SU-DHL-6 (cell line): Measurements from ENCODE around the gene RELN.

Experiments used
- H2AFZ ChIP-seq: fragments of 200-600 bp; sonication (generic); 2 replicates; pipeline ENCODE4 v1.6.1; 2014; ENCODE audit warnings: low read depth, mild to moderate bottlenecking, moderate library complexity, mixed read lengths, antibody characterized with exemption, low read length; ENCODE audit not compliant: severe bottlenecking
- H3F3A ChIP-seq: fragments of 200-600 bp; shearing (Covaris generic); 2 replicates; pipeline ENCODE4 v1.6.0; 2016; ENCODE audit warnings: antibody characterized with exemption, mild to moderate bottlenecking; ENCODE audit not compliant: insufficient read depth
- H3K27ac ChIP-seq: fragments of 200-600 bp; sonication (generic); 2 replicates; pipeline ENCODE4 v1.5.1; 2016; ENCODE audit warnings: low read depth, mild to moderate bottlenecking, low read length, moderate library complexity, mixed read lengths
- H3K27me3 ChIP-seq: fragments of 200-600 bp; sonication (generic), shearing (Covaris generic); 2 replicates; pipeline ENCODE4 v1.6.0; 2014; ENCODE audit warnings: mild to moderate bottlenecking, low read length
- H3K36me3 ChIP-seq: fragments of 200-600 bp; sonication (generic); 2 replicates; pipeline ENCODE4 v1.6.1; 2014; ENCODE audit warnings: mild to moderate bottlenecking, low read length, mixed read lengths
- H3K4me2 ChIP-seq: fragments of 300-600, 200-600 bp; shearing (Covaris generic), sonication (generic); 2 replicates; pipeline ENCODE4 v1.6.0; 2014; ENCODE audit warnings: low read length, low read depth, mild to moderate bottlenecking; ENCODE audit not compliant: poor library complexity, severe bottlenecking
- H3K4me3 ChIP-seq: fragments of 200-600 bp; sonication (generic); 2 replicates; pipeline ENCODE4 v1.5.1; 2014; ENCODE audit warnings: antibody characterized with exemption, low read length, mild to moderate bottlenecking, mixed read lengths; ENCODE audit not compliant: insufficient read depth, poor library complexity, severe bottlenecking
- H3K79me2 ChIP-seq: fragments of 200-600 bp; sonication (generic); 2 replicates; pipeline ENCODE4 v1.6.1; 2014; ENCODE audit warnings: mild to moderate bottlenecking, low read length, moderate library complexity; ENCODE audit not compliant: insufficient read depth
- H3K9ac ChIP-seq: fragments of 200-600 bp; sonication (generic); 2 replicates; pipeline ENCODE4 v1.7.0; 2014; ENCODE audit warnings: mild to moderate bottlenecking, low read length
- H3K9me2 ChIP-seq: fragments of 200-600 bp; sonication (generic); replicated peaks from 2 replicates; pipeline ENCODE4 v1.6.1; 2014; ENCODE audit warnings: low read length; ENCODE audit not compliant: insufficient read depth
- H3K9me3 ChIP-seq: fragments of 200-600 bp; sonication (generic); 2 replicates; pipeline ENCODE4 v1.6.1; 2014; ENCODE audit warnings: low read length, mixed read lengths; ENCODE audit not compliant: insufficient read depth
- H4K20me1 ChIP-seq: fragments of 200-600 bp; sonication (generic); 2 replicates; pipeline ENCODE4 v1.6.1; 2014; ENCODE audit warnings: low read depth, mild to moderate bottlenecking, antibody characterized with exemption, low read length, moderate library complexity, mixed read lengths
- CTCF ChIP-seq: fragments of 200-600 bp; sonication (generic); IDR thresholded peaks from one replicate; pipeline ENCODE4 v1.5.1; 2017; ENCODE audit warnings: antibody characterized with exemption, mild to moderate bottlenecking, low read length, moderate library complexity; ENCODE audit not compliant: insufficient read depth, poor library complexity, severe bottlenecking
- EZH2phosphoT487 ChIP-seq: fragments of 200-600 bp; sonication (generic), shearing (Covaris generic); conservative IDR thresholded peaks from 2 replicates; pipeline ENCODE4 v1.6.1; 2018; ENCODE audit warnings: mild to moderate bottlenecking, antibody characterized with exemption, low read length, moderate library complexity, mixed read lengths

Gene RELN

GRCh38 chr7:103924184-103924583, 65.3 kb downstream of the RELN start:
- Histone ChIP-seq H3K9me3 (no peaks in the 10 kb centered on the region), H3K9ac (no peak overlapping the region), H3K27ac (no peak overlapping the region), H3K4me2 (no peak overlapping the region), H3K27me3 (no peaks in the 10 kb centered on the region; the same call in 1 of the 2 replicates), H4K20me1 (no peaks in the 10 kb centered on the region), H2AFZ (no peak overlapping the region), H3K79me2 (no peaks in the 10 kb centered on the region), H3K36me3 (no peaks in the 10 kb centered on the region), H3K9me2 (no peaks in the 10 kb centered on the region), H3K4me3 (no peak overlapping the region), H3F3A (no peaks in the 10 kb centered on the region)
- TF ChIP-seq CTCF (no peak), EZH2phosphoT487 (no peak)

GRCh38 chr7:103922407-103922806, 67.1 kb downstream of the RELN start:
- Histone ChIP-seq H3K4me3 (no peak overlapping the region), H3F3A (no peaks in the 10 kb centered on the region), H3K4me2 (no peak overlapping the region), H3K27ac (no peak overlapping the region), H3K36me3 (no peaks in the 10 kb centered on the region), H3K27me3 (no peaks in the 10 kb centered on the region; the same call in 1 of the 2 replicates), H4K20me1 (no peaks in the 10 kb centered on the region), H3K9me2 (no peaks in the 10 kb centered on the region), H3K79me2 (no peaks in the 10 kb centered on the region), H3K9ac (no peak overlapping the region), H3K9me3 (no peaks in the 10 kb centered on the region), H2AFZ (no peak overlapping the region)
- TF ChIP-seq CTCF (no peak), EZH2phosphoT487 (no peak)

GRCh38 chr7:103921692-103922091, 67.8 kb downstream of the RELN start:
- Histone ChIP-seq H3K9me2 (no peaks in the 10 kb centered on the region), H3K27ac (no peak overlapping the region), H3K79me2 (no peaks in the 10 kb centered on the region), H3K9me3 (no peaks in the 10 kb centered on the region), H3K4me3 (no peak overlapping the region), H3K9ac (no peak overlapping the region), H3K4me2 (no peak overlapping the region), H3K36me3 (no peaks in the 10 kb centered on the region), H3F3A (no peaks in the 10 kb centered on the region), H4K20me1 (no peaks in the 10 kb centered on the region), H2AFZ (no peak overlapping the region), H3K27me3 (no peaks in the 10 kb centered on the region; the same call in 1 of the 2 replicates)
- no peak for TF ChIP-seq CTCF
